ENCODE measurements around the gene HOXC13. TPM values are rescaled to one million over a fixed set of nuclear protein-coding genes. Genes with fewer than 3 reads are reported as not detected.

Gene HOXC13
- total and polyA plus RNA-seq, 2 experiments from 2014 or later: 0.10 TPM; not detected in 1

GRCh38 chr12:53989227-53990113 lies 50.8 kb downstream of the HOXC13 start:
- Histone ChIP-seq H3K36me3 (ENCODE audit: insufficient read depth) (no peaks in the 10 kb centered on the region), H3K27me3 (ENCODE audit: insufficient read depth) (peaks cover 98% of the 10 kb centered on the region), H3K4me2 (no peak overlapping the region), H2AFZ (no peak overlapping the region), H4K20me1 (replicated peaks; ENCODE audit: insufficient read depth) (peaks cover 44% of the 10 kb centered on the region), H3F3A (replicated peaks; ENCODE audit: low read depth) (peaks cover 41% of the 10 kb centered on the region), H3K4me3 (0 out of 2 replicates have a peak overlapping the region, but pooled peaks have one; percentile 12), H3K9me2 (ENCODE audit: insufficient read depth) (no peaks in the 10 kb centered on the region), H3K79me2 (replicated peaks; ENCODE audit: insufficient read depth) (no peaks in the 10 kb centered on the region), H3K4me1 (ENCODE audit: insufficient read depth) (peaks cover 43% of the 10 kb centered on the region), H3K27ac (ENCODE audit: low read depth) (no peak overlapping the region)
- DNase-seq (ENCODE audit: low spot score) (peak; percentile 68), ATAC-seq (no peak)
- peaks cover 5% of the 10 kb centered on the region; the same call in 2 of the 3 replicates for H3K9me3 Mint-ChIP-seq
- no peaks in the 10 kb centered on the region; the same call in 2 of the 3 replicates for H3K36me3 Mint-ChIP-seq (ENCODE audit: low read depth)
- H3K27me3 Mint-ChIP-seq (ENCODE audit: insufficient read depth, low read depth, poor library complexity): peaks cover 100% of the 10 kb centered on the region
- H3K4me3 Mint-ChIP-seq: no peak overlapping the region
- H3K4me1 Mint-ChIP-seq: peaks cover 33% of the 10 kb centered on the region
- TF ChIP-seq EZH2phosphoT487 (IDR thresholded peaks at IDR 0.05; ENCODE audit: unreplicated experiment) (peak; percentile 78), POLR2AphosphoS5 (IDR thresholded peaks at IDR 0.05; ENCODE audit: low read depth) (no peak), EZH2 (IDR thresholded peaks at IDR 0.05; ENCODE audit: low read depth, unreplicated experiment) (peak; percentile 91)
- TF ChIP-seq, protein P1, sequence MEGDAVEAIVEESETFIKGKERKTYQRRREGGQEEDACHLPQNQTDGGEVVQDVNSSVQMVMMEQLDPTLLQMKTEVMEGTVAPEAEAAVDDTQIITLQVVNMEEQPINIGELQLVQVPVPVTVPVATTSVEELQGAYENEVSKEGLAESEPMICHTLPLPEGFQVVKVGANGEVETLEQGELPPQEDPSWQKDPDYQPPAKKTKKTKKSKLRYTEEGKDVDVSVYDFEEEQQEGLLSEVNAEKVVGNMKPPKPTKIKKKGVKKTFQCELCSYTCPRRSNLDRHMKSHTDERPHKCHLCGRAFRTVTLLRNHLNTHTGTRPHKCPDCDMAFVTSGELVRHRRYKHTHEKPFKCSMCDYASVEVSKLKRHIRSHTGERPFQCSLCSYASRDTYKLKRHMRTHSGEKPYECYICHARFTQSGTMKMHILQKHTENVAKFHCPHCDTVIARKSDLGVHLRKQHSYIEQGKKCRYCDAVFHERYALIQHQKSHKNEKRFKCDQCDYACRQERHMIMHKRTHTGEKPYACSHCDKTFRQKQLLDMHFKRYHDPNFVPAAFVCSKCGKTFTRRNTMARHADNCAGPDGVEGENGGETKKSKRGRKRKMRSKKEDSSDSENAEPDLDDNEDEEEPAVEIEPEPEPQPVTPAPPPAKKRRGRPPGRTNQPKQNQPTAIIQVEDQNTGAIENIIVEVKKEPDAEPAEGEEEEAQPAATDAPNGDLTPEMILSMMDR (conservative IDR thresholded peaks at IDR 0.05; ENCODE audit: low read depth in 2 of 2): peak; percentile 39 to 56
- no peak overlapping the region for H3K27ac Mint-ChIP-seq

DNA sequence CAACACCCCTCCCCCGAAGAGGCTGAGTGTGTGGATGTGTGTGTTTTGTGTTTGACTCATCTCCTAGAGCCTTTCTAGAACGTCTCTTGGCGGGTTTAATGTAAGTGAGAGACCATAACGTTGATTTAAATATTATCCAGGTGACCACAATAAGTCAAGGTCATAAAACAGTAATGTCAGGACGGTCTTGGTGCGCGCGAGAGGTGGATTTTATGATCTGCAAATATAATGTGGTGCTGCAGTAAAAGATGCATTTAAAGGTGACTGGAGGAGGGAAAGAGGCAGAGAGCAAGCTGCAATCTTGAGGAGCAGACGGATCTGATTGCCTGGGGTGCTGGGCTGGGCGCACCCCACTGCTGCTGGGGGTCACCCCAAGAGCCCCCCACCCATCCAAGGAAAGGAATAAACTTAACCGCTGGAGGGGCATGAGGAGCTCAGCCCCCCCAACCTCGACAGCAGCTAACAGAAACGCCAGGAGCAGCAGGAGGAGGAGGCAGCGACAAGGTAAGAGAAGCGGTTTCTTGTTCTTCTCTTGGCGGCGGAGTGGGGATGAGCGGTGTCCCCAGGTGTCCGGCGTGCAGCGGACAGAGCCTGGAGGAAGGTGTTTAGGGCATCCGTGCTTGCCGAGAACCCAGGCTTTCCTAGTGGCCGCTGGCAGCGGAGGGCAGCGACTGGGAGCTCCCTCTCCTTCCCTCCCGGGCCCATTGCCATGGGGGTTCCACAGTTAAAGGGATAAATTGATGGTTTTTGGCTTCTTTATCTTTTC lies 51.9 kb downstream of the HOXC13 start:
- H3K4me3 ChIP-seq: no peak overlapping the region
- peak; percentile 54 for DNase-seq (ENCODE audit: low spot score)
- no peaks in the 10 kb centered on the region for H3K79me2 ChIP-seq (replicated peaks; ENCODE audit: insufficient read depth)
- Mint-ChIP-seq H3K9me3 (peaks cover 5% of the 10 kb centered on the region; the same call in 2 of the 3 replicates), H3K4me1 (peaks cover 38% of the 10 kb centered on the region), H3K27ac (no peak overlapping the region), H3K27me3 (ENCODE audit: insufficient read depth, low read depth, poor library complexity) (peaks cover 100% of the 10 kb centered on the region), H3K36me3 (ENCODE audit: low read depth) (no peaks in the 10 kb centered on the region; the same call in 2 of the 3 replicates), H3K4me3 (peak overlapping the region; percentile 1; the same call in 1 of the 3 replicates)
- H2AFZ ChIP-seq: no peak overlapping the region
- H3F3A ChIP-seq (replicated peaks; ENCODE audit: low read depth): peaks cover 46% of the 10 kb centered on the region
- H3K36me3 ChIP-seq (ENCODE audit: insufficient read depth): no peaks in the 10 kb centered on the region
- no peak for ATAC-seq
- H3K27me3 ChIP-seq (ENCODE audit: insufficient read depth): peaks cover 100% of the 10 kb centered on the region
- H3K4me2 ChIP-seq: peak overlapping the region; percentile 26; the same call in 1 of the 2 replicates
- TF ChIP-seq EZH2 (IDR thresholded peaks at IDR 0.05; ENCODE audit: low read depth, unreplicated experiment) (peak; percentile 84), ZNF331 (CRISPR knock-in tag; IDR thresholded peaks at IDR 0.05; ENCODE audit: low read depth) (no peak), EZH2phosphoT487 (IDR thresholded peaks at IDR 0.05; ENCODE audit: unreplicated experiment) (peak; percentile 55)
- peaks cover 44% of the 10 kb centered on the region for H4K20me1 ChIP-seq (replicated peaks; ENCODE audit: insufficient read depth)
- no peaks in the 10 kb centered on the region for H3K9me2 ChIP-seq (ENCODE audit: insufficient read depth)
- no peak overlapping the region for H3K27ac ChIP-seq (ENCODE audit: low read depth)
- H3K4me1 ChIP-seq (ENCODE audit: insufficient read depth): peaks cover 44% of the 10 kb centered on the region

Measured in GM23338 (cell line).